Sigmoid colon (tissue), 4 donors: ENCODE results near the gene TRIM63.

Experiments
- EP300 ChIP-seq, 4 donors: sonication (generic); formaldehyde crosslinking; IDR thresholded peaks; one replicate each; pipeline ENCODE4 v1.6.1; 2017; ENCODE audit warnings: antibody characterized with exemption in 4 of 4
- POLR2A ChIP-seq, 2 donors: fragments of 450-650 bp; IDR thresholded peaks; one replicate each; pipeline ENCODE4 v1.6.1; 2016; ENCODE audit warnings: antibody characterized with exemption in 2 of 2, mild to moderate bottlenecking in 2 of 2, moderate library complexity in 2 of 2
- POLR2AphosphoS5 ChIP-seq, 4 donors: sonication (generic); formaldehyde crosslinking; IDR thresholded peaks; one replicate each; pipeline ENCODE4 v1.6.1; 2017; ENCODE audit warnings: antibody characterized with exemption in 4 of 4
- TF ChIP-seq, protein P1 (sequence below), 4 experiments: fragments of 450-650 bp in 3 of 4; fragments of 200-600 bp in 1 of 4; IDR thresholded peaks; one replicate each; pipeline ENCODE4 v1.5.1; 2016 to 2019; ENCODE audit warnings: antibody characterized with exemption in 4 of 4, mild to moderate bottlenecking in 3 of 4, moderate library complexity in 2 of 4

DNA sequence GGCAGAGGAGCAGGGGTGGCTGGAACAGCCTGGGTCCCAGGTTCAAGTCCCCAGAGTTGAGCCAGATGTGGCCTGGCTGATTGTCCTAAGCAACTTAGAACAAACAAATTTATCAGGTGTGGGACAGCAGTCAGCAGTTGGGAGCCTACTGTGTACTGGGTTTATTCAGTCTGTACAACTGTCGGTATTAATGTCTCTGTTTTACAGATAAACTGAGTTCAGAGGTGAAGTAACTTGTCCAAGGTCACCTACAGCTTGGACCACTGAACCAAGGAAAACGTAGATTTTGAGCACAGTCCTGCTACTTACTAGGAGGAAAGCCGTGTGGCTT, 14.6 kb upstream of the TRIM63 start:
- TF ChIP-seq, protein P1, sequence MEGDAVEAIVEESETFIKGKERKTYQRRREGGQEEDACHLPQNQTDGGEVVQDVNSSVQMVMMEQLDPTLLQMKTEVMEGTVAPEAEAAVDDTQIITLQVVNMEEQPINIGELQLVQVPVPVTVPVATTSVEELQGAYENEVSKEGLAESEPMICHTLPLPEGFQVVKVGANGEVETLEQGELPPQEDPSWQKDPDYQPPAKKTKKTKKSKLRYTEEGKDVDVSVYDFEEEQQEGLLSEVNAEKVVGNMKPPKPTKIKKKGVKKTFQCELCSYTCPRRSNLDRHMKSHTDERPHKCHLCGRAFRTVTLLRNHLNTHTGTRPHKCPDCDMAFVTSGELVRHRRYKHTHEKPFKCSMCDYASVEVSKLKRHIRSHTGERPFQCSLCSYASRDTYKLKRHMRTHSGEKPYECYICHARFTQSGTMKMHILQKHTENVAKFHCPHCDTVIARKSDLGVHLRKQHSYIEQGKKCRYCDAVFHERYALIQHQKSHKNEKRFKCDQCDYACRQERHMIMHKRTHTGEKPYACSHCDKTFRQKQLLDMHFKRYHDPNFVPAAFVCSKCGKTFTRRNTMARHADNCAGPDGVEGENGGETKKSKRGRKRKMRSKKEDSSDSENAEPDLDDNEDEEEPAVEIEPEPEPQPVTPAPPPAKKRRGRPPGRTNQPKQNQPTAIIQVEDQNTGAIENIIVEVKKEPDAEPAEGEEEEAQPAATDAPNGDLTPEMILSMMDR (IDR thresholded peaks at IDR 0.05): no peak
- no peak for TF ChIP-seq POLR2AphosphoS5 (IDR thresholded peaks at IDR 0.05)
- TF ChIP-seq POLR2A (IDR thresholded peaks at IDR 0.05): no peak
- TF ChIP-seq EP300 (IDR thresholded peaks at IDR 0.05): no peak
